Measurements from ENCODE around the gene RASIP1.

- TF ChIP-seq CTCF (IDR thresholded peaks at IDR 0.05) (no peak), ZFX (IDR thresholded peaks at IDR 0.05; ENCODE audit: borderline replicate concordance) (no peak)
These were observed 57.1 kb downstream of the RASIP1 start for GRCh38 chr19:48683349-48683748.

Measured in 22Rv1 (cell line).